ENCODE data around the gene MUC12.
"Not testable (repeated sequence)": the region's sequence is repeated elsewhere in the genome, so short reads cannot be mapped to it uniquely, and the experiment has no call there.

Gene MUC12, protein sequence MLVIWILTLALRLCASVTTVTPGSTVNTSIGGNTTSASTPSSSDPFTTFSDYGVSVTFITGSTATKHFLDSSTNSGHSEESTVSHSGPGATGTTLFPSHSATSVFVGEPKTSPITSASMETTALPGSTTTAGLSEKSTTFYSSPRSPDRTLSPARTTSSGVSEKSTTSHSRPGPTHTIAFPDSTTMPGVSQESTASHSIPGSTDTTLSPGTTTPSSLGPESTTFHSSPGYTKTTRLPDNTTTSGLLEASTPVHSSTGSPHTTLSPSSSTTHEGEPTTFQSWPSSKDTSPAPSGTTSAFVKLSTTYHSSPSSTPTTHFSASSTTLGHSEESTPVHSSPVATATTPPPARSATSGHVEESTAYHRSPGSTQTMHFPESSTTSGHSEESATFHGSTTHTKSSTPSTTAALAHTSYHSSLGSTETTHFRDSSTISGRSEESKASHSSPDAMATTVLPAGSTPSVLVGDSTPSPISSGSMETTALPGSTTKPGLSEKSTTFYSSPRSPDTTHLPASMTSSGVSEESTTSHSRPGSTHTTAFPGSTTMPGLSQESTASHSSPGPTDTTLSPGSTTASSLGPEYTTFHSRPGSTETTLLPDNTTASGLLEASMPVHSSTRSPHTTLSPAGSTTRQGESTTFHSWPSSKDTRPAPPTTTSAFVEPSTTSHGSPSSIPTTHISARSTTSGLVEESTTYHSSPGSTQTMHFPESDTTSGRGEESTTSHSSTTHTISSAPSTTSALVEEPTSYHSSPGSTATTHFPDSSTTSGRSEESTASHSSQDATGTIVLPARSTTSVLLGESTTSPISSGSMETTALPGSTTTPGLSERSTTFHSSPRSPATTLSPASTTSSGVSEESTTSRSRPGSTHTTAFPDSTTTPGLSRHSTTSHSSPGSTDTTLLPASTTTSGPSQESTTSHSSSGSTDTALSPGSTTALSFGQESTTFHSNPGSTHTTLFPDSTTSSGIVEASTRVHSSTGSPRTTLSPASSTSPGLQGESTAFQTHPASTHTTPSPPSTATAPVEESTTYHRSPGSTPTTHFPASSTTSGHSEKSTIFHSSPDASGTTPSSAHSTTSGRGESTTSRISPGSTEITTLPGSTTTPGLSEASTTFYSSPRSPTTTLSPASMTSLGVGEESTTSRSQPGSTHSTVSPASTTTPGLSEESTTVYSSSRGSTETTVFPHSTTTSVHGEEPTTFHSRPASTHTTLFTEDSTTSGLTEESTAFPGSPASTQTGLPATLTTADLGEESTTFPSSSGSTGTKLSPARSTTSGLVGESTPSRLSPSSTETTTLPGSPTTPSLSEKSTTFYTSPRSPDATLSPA (N-terminal part only)

DNA sequence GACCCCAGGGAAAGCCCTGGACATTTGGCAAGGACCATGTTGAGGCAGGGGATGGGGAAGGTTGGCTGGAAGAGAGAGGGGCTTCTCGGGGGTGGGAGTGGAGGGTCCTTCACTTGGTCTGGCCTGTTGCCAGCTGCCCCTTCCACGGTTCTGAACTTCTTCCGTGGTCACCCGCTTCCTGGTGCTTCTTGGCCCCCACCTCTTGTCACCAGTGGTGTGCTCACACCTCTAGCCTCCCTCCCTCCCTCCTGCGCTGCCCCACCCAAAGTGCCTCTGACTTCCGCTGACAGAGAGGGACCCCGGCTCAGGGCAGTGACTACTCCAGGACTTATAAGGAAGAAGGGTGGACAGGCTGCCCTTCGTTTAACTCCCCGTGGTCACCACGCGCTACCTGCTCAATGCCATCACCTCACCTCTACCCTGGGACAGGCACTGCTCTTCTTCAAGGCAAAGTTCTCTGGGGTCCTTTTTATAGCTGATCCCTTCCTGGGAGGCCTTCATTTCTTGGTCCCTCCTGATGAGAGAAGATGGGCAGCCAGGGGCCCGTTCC, at the start of gene MUC12:
MUC12 (plus strand) TSS at position 500 of the 550 bp plus-strand sequence. CDS start 58 bp downstream, outside the sequence.
- no peak for DNase-seq (ENCODE audit: low read depth)

DNA sequence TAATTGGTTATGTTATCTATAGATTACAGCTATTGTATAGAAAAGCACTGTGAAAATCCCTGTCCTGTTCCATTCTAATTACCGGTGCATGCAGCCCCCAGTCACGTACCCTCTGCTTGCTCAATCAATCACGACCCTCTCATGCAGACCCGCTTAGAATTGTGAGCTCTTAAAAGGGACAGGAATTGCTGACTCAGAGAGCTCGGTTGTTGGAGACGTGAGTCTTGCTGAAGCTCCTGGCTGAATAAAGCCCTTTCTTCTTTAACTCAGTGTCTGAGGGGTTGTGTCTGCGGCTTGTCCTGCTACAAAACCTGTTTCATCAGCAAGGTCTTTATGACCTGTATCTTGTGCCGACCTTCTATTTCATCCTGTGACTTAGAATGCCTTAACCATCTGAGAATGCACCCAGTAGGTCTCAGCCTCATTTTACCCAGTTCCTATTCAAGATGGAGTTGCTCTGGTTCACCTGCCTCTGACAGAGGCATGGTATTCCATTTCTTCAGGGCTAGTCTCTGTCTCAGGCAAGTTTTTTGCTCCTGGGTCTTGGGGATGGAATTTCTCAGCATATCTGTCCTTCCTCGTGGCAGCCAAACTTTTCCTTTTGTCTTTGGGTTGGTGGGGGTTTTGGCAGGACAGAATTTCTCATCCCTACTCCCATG, 49.5 kb upstream of the MUC12 start:
- not testable (repeated sequence) for DNase-seq (ENCODE audit: low read depth)

DNA sequence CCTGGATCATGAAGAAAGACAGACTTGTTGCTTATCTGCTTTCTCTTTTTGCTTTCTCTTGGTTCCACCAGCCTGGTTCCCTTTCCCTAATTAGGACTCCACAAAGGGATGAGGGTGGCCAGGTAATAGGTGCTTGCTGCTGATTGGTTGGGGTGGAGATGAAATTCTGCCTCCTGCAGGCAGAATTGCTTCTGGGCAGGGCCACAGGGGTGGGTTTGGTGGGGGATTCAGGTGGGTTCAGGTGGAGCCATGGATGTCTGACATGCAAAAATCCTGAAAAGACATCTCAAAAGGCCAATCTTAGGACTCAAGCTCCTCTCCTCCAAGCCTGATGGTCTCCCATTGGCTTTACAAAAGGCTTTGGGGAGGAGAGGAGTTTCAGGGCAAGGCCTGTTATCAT, 48.3 kb upstream of the MUC12 start:
- no peak for DNase-seq (ENCODE audit: low read depth)

DNA sequence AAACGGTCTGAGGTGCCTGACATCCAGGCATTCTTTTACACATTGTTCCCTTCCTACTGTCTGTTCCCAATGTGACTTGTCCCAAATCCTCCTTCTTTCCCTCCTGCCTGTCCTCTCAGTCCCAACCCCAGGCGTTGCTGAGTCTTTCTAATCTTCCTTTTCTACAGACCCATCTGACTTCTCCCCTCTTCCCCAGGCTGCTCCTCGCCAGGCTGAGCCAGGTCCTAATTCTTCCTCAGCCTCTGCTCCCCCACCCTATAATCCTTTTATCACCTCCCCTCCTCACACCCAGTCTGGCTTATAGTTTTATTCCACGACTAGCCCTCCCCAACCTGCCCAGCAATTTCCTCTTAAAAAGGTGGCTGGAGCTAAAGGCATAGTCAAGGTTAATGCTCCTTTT, 45.7 kb upstream of the MUC12 start:
- DNase-seq (ENCODE audit: low read depth): not testable (repeated sequence)

DNA sequence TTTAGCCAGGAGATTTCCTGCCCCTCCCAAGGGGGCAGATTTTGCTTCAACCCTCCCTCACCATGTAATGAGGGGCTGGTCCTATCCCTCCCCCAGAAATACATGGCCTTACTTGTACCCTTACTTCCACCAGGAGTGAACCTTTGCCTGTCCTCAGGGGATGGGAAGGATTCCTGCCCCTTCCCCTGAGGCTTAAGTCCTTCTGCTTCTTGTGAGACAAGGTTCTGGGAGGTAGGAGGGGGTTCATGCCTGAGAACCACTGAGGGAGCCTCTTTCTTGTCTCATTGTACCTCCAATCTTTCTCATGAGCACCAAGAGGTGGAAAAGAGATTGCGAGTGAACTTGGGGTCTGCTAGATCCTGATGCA, 39.6 kb upstream of the MUC12 start:
- no peak for DNase-seq (ENCODE audit: low read depth)

DNA sequence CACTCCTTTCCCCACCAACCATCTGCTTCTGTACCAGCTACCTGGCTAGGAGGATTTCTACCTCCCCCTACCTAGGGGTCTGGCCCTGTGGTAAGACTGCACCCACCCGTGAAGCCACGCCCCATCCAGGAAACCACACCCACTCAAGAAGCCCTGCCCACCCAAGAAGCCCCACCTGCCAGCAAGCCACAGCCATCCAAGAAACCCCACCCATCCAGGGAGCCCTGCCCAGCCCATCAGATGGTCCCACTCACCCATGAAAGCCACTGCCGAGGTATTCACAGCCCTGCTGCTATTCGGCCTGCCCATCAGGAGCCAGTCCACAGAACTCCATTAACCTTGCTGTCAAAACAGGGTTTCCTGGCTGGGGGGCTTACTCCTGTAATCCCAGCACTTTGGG, 35.6 kb upstream of the MUC12 start:
- no peak for DNase-seq (ENCODE audit: low read depth)

DNA sequence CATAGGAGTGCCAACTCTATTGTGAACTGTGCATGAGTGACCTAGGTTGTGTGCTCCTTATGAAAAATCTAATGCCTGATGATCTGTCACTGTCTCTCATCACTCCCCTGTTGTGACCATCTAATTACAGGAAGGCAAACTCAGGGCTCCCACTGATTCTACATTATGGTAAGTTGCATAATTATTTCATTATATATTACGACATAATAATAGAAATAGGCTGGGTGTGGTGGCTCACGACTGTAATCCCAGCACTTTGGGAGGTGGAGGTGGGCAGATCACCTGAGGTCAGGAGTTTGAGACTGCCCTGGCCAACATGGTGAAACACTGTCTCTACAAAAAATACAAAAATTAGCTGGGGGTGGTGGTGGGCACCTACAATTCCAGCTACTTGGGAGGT, 34.0 kb upstream of the MUC12 start:
- DNase-seq (ENCODE audit: low read depth): not testable (repeated sequence)

DNA sequence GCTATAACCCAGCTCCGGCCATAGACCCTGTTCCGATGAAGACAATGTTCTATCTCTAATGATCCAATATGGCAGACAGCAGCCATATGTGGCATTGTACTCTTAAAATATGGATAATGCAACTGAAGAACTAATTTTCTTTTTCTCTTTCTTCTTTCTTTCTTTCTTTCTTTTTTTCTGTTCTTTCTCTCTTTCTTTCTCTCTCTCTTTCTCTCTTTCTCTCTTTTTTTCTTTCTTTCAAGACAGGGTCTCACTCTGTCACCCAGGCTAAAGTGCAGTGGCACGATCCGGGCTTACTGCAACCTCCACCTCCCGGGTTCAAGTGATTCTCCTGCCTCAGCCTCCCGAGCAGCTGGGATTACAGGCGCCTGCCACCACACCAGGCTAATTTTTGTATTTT, 33.2 kb upstream of the MUC12 start:
- DNase-seq (ENCODE audit: low read depth): not testable (repeated sequence)

DNA sequence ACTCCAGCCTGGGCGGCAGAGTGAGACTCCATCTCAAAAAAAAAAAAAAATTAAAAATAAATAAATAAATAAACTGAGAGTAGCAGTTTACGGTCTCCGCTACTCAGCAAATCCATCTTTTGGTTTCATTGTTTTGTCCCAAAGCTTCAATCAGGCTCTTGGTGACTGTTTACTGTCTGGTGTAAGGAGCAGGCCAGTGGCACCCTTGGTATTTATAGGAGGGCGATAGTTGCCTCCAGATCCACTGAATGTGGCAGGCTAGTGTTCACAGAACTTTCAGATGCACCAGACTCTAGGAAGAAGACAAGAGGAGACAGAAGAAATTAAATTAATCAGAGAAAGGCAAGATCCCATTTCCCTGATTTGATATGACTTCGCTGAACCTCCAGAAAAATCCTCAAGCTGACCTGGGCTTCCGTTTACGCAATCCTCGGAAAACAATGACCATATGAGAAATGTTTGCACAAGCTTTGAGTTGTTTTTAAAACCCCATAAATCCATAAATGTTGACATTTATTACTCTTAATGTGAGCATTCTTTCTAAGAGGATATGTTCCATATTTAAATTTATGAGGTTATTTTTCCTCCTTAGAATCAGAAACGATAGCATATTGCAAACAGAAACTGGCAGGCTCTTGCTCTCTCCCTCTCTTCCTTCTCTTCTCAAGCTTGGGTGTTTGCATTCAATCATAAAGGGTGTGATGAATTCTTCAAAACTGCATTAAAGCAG, 27.2 kb upstream of the MUC12 start:
- DNase-seq (ENCODE audit: low read depth): no peak

DNA sequence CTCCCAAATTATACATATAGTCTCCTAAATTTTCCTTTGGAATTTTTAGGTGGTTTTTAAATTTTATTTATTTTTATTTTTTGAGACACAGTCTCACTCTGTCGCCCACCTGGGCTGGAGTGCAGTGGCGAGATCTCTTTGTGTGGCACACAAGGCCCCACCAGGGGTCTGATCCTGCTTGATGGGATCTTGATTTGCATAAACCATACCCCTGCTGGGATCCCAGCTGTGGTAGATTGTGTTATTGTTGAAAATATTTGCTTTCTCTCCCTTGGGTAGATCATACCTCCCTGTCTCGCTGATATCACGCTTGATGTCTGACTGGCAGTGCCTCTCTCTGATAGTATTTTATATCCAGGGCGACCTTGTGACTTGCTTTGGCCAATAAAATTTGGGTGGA, 25.7 kb upstream of the MUC12 start:
- DNase-seq (ENCODE audit: low read depth): no peak

DNA sequence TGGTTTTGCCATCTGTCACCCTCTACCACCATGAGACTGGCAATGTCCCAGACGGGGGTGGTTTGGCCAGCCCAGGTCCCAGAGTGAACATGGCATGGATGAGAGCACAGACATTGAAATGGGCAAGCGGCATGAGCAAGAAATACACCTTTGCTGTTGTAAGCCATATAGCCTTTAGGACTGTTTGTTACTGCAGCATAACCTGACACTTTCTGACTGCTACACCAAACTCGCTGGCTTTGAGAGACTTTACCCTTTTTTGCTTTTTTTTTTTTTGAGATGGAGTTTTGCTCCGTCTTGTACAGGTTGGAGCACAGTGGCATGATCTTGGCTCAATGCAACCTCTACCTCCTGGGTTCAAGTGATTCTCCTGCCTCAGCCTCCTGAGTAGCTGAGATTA, 25.2 kb upstream of the MUC12 start:
- no peak for DNase-seq (ENCODE audit: low read depth)

DNA sequence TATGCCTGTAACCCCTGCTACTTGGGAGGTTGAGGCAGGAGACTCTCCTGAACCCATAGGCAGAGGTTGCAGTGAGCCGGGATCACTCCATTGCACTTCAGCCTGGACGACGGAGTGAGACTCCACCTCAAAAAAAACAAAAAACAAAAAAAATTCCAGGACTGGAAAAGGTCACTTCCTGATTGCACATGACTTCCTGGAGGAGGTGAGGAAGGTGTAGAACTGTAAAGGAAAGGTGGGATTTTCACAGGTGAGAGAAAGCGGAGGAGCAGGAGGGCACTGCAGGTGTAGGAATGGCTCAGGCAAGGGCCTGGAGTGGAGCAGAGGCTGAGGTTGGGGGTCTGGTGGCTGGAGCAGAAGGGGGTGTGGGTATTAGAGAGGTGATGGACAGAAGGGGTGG, 23.3 kb upstream of the MUC12 start:
- DNase-seq (ENCODE audit: low read depth): no peak

DNA sequence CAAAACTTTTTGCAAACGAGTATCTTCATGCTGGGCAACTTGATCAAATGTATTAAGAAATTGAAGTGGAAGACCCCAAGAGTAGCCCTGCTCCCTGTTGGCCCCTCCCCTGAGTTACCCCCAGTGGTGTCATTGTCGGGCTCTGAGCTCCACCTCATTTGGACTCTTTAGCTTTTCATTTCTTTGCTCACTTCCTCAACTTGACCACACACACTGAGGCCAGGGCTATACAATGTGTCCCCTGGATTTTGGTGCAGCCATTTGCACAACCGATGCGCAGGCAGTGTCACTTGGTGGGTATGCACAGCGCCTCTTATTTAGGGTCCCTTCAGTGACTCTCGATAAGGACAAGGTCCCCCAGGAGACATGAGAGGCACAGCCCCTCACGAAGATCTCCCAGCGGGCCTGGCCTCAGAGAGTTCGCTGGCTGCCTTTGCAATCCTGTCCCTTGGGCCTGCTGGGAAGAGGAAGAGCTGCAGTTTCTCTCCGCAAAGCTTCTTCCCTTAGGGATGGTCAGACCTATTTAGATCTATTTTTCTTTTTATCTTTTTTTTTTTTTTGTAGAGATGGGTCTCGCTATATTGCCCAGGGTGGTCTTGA, 22.5 kb upstream of the MUC12 start:
- no peak for DNase-seq (ENCODE audit: low read depth)

DNA sequence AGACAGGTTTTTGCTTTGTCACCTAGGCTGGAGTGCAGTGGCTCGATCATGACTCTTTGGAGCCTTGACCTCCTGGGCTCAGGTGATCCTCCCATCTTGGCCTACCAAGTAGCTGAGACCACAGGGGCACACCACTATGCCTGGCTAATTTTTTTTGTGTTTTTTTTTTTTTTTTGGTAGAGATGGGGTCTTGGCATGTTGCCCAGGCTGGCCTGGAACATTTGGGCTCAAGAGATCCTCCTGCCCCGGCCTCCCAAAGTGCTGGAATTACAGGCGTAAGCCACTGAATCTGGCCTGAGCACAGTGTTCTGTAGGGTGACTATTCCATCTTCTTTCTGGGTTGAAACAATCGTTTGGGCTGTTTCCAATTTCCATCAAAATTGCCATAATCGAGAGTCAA, 21.6 kb upstream of the MUC12 start:
- DNase-seq (ENCODE audit: low read depth): no peak

DNA sequence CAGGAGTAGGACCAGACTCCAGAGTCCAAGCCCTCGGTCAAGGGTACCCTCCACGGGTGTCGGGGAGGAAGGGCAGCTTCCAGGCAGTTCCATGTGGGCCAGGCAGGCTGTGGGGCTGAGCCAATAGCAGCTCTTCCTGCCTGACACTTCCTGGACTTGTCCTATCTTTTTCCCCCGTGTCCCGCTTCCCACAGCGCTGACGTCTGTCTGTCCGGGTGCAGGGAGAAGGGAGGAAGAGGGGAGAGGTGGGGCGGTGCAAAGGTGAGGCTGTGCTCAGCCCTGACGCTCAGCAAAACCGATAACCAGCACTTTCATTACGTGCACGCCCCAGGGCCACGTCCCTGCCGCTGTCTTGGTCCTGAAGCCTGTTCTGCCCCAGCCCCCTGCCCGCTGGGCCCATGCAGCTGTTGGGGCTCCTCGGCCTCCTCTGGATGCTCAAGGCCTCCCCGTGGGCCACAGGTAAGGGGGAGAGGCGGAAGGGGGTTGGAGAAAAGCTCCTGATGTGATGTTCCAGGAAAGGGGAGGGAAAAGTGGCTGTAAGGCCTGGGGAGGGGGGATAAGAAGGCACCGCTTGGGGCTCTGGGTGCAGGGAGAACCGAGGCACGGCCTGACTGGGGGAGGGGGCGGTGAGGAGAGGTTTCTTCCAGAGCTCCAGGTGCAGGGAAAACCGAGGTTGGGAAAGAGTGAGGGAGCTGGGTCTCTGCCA, 20.0 kb upstream of the MUC12 start, which contains the start of gene MUC3A:
MUC3A (plus strand) TSS at position 308 of the 706 bp plus-strand sequence; CDS start at position 399, 91 bp downstream.
- DNase-seq (ENCODE audit: low read depth): no peak

DNA sequence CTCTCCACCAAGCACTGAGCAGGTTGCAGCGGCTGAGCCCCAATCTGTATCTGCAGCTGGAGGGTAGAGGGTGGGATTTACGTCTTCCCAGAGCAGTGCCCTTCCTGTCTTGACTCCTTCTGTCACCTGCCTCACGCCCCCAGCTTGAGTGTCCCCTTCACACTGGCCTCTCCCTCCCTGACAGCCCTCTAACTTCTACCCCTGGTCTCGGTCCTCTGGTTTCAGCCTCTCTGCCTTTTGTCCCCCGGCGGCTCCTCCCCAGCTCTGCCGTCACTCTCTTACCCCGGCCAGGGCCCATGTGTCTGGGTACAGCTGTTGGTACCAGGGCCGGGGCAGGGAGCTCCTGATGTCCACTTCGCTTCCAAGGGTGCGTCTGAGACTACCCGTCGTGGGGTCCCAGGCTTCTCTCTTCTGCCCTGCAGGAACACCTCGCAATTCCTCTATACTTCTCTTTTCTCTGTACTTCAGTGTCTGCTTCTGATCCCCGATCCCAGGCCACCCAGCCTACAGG, 19.4 kb upstream of the MUC12 start:
- no peak for DNase-seq (ENCODE audit: low read depth)

DNA sequence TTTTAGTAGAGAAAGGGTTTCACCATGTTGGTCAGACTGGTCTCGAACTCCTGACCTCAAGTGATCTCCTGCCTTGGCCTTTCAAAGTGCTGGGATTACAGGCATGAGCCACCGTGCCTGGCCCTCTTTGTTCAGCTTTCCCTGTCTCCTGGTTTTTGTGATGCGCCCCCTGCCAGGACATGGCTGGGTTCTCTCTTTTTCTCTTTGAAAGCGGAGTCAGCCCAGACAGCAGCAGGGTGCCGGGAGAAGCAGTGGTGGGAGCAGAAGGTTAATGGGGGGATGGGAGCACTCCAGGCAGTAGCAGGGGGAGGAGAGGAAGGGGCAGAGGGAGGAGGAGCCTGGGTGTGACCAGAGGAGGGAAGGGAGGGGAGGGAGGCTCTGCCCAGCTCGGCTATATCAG, 18.2 kb upstream of the MUC12 start:
- no peak for DNase-seq (ENCODE audit: low read depth)

DNA sequence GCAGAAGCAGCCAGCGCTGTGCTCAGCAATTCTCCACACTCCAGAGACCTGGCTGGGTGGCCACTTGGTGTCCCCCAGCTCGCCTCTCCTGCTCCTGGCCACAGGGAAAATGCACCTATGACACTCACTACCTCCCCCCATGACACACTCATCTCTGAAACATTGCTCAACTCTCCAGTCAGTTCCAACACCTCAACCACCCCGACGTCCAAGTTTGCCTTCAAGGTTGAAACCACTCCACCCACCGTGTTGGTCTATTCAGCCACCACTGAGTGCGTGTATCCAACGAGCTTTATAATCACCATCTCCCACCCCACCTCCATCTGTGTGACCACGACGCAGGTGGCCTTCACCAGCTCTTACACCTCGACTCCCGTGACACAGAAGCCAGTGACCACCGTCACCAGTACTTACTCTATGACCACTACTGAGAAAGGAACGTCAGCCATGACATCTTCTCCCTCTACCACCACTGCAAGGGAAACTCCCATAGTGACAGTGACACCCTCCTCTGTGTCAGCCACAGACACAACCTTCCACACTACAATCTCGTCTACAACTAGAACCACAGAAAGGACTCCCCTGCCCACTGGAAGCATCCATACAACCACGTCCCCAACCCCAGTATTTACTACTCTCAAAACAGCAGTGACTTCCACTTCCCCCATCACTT, 17.3 kb upstream of the MUC12 start:
- DNase-seq (ENCODE audit: low read depth): no peak

DNA sequence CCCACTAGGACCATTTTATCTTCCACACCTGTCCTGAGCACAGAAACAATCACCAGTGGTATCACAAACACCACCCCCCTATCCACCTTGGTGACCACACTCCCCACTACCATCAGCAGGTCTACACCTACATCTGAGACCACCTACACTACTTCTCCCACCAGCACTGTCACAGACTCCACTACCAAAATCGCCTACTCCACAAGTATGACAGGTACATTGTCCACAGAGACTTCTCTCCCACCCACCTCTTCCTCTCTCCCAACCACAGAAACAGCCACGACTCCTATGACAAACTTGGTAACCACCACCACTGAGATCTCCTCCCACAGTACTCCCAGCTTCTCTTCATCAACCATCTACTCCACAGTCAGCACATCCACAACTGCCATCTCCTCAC, 16.7 kb upstream of the MUC12 start:
- no peak for DNase-seq (ENCODE audit: low read depth)
